Measurements from ENCODE around the gene DOK3.
A peak's percentile ranks its signal among the peaks of the same experiment; 100 is the strongest.

- no peak for TF ChIP-seq POLR2AphosphoS5 (IDR thresholded peaks at IDR 0.05; ENCODE audit: low read length)
- TF ChIP-seq HDGF (IDR thresholded peaks at IDR 0.05) = no peak
- TF ChIP-seq RAD51 (IDR thresholded peaks at IDR 0.05) = no peak
- TF ChIP-seq YY1 (IDR thresholded peaks at IDR 0.05; ENCODE audit: low read depth, low read length) = no peak
- TF ChIP-seq CTCF (IDR thresholded peaks at IDR 0.05 in 2 of 3, conservative IDR thresholded peaks at IDR 0.05 in 1 of 3; ENCODE audit: control insufficient read depth in 2 of 3, extremely low read depth in 1 of 3, insufficient read depth in 1 of 3, low read depth in 3 of 3, low read length in 3 of 3) = peak in 2 of 3 experiments; percentile 28 to 43; a peak in 3 of 6 replicates
- TF ChIP-seq POLR2AphosphoS2 (IDR thresholded peaks at IDR 0.05; ENCODE audit: low read depth, low read length) = no peak
- TF ChIP-seq CBFB (IDR thresholded peaks at IDR 0.05; ENCODE audit: low read depth) = no peak
- TF ChIP-seq REST (IDR thresholded peaks at IDR 0.05; ENCODE audit: low read depth, low read length) = no peak
Observed at GRCh38 chr5:177507165-177507564, 2.5 kb downstream of the DOK3 start.

All from GM12878 (cell line).